Testis (tissue), 2 donors: ENCODE measurements around the gene BSND.

Experiments used
- POLR2A ChIP-seq: fragments of 450-650 bp; IDR thresholded peaks from one replicate; pipeline ENCODE4 v1.6.1; 2017; ENCODE audit warnings: antibody characterized with exemption, mild to moderate bottlenecking, moderate library complexity
- TF ChIP-seq, protein P1 (sequence below), 3 experiments: fragments of 450-650 bp in 2 of 3; fragments of 200-600 bp in 1 of 3; sonication (generic) in 1 of 3; IDR thresholded peaks; one replicate each; pipeline ENCODE4 v1.5.1; 2016 to 2019; ENCODE audit warnings: antibody characterized with exemption in 3 of 3, mild to moderate bottlenecking in 2 of 3, moderate library complexity in 1 of 3

DNA sequence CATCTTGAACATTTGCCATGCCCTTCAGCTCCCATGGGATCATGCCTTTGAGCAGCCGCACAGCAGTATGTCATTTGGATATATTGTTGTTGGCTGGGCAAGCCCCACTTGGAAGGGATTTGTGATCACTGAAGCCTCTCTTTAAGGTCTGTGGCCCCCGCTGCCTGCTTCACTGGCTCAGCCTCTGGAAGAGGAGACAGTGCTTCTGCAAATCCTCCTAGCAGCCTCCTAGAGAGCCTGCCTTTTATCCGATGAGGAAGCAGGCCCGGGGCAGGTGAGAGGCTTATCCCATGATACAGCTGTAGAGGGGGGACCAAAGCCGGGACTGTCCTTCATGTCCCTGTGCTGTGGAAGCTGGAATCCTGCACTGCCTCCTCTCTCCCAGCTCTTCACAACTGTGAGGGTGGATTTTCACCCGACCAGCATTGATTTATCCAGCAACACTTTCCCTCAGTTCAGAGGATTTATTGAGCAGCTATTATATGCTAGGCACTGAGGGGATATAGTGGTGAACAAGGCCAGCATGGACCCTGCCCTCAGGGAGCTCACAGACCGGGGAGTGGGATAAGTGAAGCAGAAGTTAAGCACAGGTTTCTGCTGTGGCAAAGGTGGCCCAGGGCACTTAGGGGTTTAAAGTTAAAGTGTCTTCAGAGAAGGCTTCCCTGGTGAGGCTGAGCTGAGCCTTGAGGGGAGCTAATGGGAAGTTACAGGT, 14.4 kb upstream of the BSND start:
- TF ChIP-seq POLR2A, result no peak
- TF ChIP-seq, protein P1, sequence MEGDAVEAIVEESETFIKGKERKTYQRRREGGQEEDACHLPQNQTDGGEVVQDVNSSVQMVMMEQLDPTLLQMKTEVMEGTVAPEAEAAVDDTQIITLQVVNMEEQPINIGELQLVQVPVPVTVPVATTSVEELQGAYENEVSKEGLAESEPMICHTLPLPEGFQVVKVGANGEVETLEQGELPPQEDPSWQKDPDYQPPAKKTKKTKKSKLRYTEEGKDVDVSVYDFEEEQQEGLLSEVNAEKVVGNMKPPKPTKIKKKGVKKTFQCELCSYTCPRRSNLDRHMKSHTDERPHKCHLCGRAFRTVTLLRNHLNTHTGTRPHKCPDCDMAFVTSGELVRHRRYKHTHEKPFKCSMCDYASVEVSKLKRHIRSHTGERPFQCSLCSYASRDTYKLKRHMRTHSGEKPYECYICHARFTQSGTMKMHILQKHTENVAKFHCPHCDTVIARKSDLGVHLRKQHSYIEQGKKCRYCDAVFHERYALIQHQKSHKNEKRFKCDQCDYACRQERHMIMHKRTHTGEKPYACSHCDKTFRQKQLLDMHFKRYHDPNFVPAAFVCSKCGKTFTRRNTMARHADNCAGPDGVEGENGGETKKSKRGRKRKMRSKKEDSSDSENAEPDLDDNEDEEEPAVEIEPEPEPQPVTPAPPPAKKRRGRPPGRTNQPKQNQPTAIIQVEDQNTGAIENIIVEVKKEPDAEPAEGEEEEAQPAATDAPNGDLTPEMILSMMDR (IDR thresholded peaks at IDR 0.05), result no peak
